NCI-H226 (cell line): Measurements from ENCODE around the gene CFD.
A peak's percentile ranks its signal among the peaks of the same experiment; 100 is the strongest.
"Not testable (repeated sequence)": the region's sequence is repeated elsewhere in the genome, so short reads cannot be mapped to it uniquely, and the experiment has no call there.

Experiments used
- DNase-seq: peaks from one replicate; pipeline ENCODE4 v3.0.0-alpha.2; 2015

The CFD gene

DNA sequence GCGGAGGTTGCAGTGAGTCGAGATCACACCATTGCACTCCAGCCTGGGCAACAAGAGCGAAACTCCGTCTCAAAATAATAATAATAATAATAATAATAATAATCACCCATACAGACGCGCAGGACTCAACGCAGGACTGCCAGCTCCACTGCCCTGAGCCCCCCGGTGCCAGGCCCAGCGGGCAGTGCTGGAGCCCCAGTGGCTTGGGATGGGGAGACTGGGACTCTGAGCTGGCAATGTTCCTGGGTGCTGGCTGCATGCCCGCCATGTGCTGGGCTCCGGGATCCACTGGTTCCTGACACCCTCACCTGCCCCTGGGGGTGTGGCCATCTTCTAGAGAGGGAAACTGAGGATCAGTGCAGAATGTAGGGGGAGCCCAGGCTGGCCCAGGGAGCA, 32.2 kb upstream of the CFD start:
- no peak for DNase-seq

DNA sequence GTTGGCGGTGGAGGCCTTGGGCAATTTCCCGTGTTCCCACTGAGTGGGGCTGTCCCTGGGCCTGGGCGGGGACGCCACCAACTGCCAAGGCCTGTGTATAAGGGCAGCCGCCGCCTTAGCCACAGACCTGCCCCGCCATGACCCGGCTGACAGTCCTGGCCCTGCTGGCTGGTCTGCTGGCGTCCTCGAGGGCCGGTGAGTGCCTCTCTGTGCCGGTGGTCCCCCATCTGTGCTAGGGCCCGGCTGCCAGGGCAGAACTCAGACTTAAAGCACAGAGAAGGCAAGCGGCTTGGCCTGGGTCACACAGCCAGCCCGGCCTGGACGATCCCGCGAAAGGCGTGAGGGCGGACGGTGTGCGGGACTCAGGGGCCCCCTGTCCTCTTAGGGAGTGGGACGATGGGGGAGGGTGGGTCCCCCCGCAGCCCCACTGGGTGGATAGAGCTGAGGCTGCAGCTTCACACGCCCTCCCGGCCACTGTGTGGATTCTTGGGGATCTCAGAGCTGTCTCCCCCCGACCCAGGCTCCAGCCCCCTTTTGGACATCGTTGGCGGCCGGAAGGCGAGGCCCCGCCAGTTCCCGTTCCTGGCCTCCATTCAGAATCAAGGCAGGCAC, 31.6 kb upstream of the CFD start, which contains the start of gene AZU1:
AZU1 (plus strand) TSS at position 128 of the 612 bp plus-strand sequence; CDS start at position 138, 10 bp downstream.
- no peak for DNase-seq

DNA sequence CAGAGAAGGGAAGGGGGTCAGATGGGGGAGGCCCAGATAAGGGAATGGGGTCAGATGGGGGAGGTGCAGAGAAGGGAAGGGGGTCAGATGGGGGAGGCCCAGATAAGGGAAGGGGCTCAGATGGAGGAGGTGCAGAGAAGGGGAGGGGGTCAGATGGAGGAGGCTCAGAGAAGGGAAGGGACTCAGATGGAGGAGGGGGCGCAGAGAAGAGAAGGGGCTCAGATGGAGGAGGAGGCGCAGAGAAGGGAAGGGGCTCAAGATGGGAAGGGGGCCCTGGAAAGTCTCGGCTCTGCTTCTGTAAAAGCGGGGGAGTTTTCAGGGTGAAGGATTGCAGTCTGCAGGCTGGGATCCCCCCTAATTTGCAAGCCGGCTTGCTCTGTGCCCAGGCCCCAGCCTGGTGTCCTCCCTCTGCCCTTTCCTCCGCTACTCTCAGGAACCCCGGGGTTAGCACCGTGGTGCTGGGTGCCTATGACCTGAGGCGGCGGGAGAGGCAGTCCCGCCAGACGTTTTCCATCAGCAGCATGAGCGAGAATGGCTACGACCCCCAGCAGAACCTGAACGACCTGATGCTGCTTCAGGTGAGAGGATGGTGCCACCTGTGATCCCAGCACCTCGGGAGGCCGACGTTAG, 30.2 kb upstream of the CFD start:
- no peak for DNase-seq

GRCh38 chr19:831407-832369, 27.8 kb upstream of the CFD start:
- no peak for DNase-seq

DNA sequence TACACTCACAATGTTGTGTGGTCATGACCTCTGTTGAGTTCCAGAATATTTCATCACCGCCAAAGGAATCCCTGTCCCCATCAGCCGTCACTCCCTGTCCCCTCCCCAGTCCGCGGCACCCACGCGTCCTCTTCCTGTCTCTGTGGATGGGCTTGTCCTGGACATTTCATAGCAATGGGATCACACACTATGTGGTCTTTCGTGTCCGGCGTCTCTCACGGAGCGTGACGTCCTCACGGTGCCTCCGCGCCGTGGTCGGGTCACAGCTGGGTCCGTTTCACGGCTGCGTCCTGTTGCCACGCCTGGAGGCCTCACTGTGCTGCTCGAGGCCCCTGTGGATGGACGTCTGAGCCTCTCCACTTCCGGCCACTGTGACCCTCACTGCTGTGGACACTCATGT, 25.2 kb upstream of the CFD start:
- no peak for DNase-seq

DNA sequence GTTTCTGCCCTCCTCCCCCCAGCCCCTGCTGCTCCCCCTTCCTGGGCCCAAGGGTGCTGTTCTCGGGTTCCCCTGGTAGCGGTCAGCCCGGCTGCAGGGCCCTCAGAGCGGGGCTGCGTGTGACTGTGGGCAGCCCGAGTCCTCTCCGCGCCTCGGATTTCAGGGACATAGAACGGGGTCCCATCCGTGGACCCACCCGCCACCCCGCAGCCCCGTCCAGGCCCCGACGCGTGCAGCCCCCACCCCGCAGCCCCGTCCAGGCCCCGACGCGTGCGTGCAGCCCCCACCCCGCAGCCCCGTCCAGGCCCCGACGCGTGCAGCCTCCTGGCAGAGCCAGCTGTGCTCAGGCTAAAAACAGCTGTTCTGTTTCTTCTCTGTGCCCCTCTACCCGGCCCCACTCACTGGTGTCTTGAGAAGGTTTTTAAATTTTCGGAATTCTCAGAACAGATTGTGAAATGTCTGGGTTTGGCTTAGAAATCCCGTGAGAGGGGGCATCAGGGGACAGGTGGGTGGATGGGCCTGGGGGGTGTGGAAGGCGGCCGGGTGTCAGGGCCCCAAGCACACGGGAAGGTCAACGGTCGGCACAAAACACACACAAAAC, 24.2 kb upstream of the CFD start:
- DNase-seq = no peak

- DNase-seq = no peak
These were observed 18.8 kb upstream of the CFD start, which contains the start of gene PRTN3 for GRCh38 chr19:840519-841206. Gene PRTN3 (plus strand): TSS chr19:840999. CDS start chr19:841009, 10 bp downstream.

- DNase-seq = not testable (repeated sequence)
These were observed 16.7 kb upstream of the CFD start for GRCh38 chr19:842802-843179.

DNA sequence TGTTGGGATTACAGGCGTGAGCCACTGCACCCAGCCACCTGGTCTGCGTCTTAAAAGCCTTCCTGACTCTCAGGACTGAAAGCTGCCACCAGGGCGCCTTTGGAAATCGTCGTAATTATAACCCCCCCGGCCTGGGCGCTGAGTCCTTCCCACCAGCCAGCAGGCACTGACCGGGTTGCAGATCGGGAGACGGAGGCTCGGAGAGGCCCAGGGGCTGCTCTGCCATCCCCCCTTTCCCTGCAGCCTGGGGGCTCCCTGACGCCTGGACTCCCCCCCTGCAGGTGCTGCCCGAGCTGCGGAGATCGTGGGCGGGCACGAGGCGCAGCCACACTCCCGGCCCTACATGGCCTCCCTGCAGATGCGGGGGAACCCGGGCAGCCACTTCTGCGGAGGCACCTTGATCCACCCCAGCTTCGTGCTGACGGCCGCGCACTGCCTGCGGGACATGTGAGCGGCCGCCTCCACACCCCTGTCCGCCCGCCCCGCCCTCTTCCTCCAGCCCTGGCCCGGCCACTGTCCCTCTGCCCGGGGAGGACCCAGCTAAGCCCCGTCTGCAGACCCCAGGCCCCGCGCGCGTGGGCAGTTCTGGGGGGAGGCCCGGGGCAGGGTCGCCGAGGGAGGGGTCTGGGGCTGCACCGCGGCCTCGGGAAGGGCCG, 16.2 kb upstream of the CFD start:
- no peak for DNase-seq

- DNase-seq = no peak
These were observed 15.5 kb upstream of the CFD start for GRCh38 chr19:843836-844545.

DNA sequence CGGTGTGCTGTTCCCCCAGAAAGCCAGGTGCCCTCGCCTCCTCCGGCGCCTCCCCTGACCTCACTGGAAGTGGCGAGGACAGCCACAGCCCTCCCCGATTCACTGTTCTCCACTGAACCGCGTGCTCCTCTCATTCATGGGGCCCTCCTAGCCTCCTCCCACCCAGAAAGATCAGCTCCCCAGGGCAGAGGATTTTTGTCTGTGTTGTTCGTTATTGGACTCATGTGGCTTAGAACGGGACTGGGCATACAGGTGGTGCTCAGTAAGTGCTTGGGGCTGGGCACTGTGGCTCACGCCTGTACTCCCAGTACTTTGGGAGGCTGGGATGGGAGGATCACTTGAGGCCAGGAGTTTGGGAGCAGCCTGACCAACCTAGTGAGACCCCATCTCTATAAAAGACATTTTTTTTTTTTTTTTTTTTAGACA, 14.9 kb upstream of the CFD start:
- no peak for DNase-seq

DNA sequence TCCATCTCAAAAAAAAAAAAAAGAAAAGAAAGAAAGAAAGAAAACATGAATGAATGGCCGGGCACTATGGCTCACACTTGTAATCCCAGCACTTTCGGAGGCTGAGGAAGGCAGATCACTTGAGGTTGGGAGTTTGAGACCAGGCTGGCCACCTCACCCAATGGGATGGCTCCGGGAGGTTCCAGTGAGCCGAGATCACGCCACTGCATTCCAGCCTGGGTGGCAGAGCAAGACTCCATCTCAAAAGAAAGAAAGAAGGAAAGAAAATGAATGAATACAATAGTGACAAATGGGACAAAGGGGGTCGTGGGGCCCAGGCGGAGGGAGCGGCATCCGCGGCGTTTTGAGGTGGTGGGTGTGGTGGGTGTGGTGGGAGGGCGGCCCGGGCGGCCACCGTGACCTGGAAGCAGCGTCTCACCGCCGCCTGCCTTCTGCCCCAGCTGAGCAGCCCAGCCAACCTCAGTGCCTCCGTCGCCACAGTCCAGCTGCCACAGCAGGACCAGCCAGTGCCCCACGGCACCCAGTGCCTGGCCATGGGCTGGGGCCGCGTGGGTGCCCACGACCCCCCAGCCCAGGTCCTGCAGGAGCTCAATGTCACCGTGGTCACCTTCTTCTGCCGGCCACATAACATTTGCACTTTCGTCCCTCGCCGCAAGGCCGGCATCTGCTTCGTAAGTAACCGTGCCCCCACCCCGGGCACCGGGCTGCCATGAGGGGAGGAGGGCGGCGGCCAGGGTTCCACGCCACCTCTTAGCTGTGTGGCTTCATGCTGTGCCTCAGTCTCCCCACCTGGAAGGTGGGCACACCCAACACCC, 13.6 kb upstream of the CFD start:
- no peak for DNase-seq

DNA sequence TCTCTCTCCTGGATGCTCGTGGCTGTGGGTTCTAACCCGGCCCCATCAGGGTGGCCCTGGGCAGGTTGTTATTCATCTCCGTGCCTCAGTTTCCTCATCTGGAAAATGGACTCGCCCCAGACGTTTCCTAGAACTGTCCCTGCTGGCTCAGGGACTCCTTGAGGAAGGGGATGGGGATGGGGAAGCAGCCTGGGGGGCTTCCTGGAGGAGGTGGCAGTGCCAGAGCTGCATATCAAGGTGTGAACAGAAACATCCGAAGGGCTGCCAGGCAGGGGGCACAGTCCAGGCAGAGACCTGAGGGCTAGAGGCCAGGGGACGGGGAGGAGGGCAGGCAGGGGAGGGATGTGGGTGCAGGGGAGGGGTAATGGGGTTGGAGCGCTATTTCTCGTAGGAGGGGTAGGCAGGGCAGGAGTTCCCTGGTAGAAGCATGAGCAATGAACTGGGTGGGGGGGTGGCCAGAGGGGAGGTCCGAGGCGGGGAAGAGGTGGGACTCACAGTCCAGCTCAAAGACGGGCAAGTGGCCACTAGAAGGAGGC, 11.0 kb upstream of the CFD start:
- no peak for DNase-seq

GRCh38 chr19:849195-849594, 10.3 kb upstream of the CFD start:
- DNase-seq = not testable (repeated sequence)

DNA sequence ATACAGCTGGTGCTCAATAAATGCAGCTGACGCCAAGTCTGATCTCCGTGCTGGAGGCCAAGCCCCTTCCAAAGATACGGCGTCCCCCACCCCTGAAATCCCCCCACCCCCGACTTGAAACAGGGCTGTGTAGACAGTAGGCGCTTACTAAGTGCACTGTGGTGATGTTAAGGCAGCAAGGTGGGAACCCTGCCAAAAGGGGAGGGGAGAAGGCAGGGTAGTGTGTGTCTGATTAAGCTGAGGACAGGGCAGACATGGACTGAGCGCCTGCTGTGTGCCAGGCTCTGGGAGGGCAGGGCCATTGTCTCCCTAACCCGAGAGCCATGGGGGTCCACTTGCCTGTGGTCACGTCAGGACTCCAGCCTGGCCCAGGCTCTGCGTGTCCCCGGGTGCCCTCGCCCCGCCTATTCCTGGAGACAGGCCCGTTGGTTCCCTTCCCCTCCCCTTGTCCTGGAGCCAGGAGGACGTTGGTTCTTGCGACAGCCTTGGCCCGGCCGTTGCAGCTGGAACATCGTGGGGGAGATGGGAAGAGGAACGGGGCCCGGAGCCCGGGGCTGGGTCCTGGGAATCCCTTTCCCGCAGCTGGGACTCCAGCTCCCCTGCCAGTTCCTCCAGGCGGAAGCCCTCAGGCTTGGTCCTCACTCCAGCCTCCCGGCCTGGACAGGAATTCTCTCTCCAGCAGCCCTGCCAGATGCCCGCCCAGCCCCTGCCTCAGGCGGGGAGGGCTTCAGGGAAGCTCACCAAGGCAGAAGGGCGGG, 9.1 kb upstream of the CFD start:
- DNase-seq = peak; percentile 73

- DNase-seq = no peak
These were observed 8.5 kb upstream of the CFD start for GRCh38 chr19:850979-851335.

- no peak for DNase-seq
These were observed 7.1 kb upstream of the CFD start, which contains the start of gene ELANE for GRCh38 chr19:852136-853013. Gene ELANE (plus strand): TSS chr19:852303. CDS start chr19:852329, 26 bp downstream.

DNA sequence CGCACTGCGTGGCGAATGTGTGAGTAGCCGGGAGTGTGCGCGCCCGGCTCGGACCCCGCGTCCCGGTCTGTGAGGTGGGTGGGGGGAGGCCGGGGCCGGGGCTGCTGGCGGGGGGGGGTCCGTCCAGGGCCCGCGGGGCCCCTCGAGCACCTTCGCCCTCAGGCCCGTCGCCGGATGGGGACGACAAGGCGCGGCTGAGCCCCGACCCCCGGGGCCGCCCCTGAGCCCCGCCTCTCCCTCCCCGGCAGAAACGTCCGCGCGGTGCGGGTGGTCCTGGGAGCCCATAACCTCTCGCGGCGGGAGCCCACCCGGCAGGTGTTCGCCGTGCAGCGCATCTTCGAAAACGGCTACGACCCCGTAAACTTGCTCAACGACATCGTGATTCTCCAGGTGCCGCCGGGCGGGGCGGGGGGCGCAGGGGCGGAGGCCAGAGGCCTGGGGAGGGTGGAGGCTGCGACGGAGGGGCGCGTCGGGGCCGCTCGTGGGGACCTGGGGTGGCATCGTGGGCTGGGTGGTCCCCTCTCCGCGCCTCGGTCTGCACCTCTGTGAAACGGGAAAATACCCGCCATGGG, 6.4 kb upstream of the CFD start:
- no peak for DNase-seq
